GM19025 (cell line): Measurements from ENCODE around the gene OGG1.
A peak's percentile ranks its signal among the peaks of the same experiment; 100 is the strongest.

ENCODE experiments used
- ATAC-seq: cut with Tn5 transposase; IDR thresholded peaks from one replicate; pipeline ENCODE4 v1.9.1; 2021; ENCODE audit warnings: mild to moderate bottlenecking, low read depth, moderate library complexity; ENCODE audit not compliant: unreplicated experiment

OGG1 gene

DNA sequence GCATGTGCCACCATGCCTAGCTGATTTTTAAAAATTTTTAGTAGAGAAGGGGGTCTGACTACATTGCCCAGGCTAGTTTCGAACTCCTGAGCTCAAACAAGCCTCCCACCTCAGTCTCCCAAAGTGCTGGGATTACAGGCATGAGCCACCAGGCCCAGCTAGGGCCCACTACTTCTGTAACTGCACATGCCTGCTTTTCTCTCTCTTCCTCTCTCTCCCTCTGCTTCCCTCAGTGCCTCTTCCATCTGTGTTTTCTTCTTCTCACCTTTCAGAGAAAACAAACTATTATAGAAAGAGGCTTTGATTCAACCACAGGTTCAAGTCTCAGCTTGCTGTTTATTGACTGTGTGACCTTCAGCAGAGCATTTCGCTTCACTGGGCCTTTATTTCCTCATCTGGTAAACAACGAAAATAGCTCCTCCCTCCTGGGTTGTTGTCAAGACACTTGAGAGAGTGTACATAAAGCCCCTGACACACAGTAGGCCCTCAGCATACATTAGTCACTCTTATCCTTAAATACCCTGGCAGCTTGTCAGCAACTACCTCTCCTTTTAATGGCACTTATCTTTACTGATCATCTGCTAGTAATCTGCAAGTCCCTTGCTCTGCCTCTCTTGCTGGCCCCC lies 32.3 kb downstream of the OGG1 start:
- ATAC-seq = no peak

GRCh38 chr3:9782770-9783169 lies 33.0 kb downstream of the OGG1 start:
- ATAC-seq = no peak

GRCh38 chr3:9783954-9784353 lies 34.2 kb downstream of the OGG1 start:
- ATAC-seq = no peak

GRCh38 chr3:9784965-9785364 lies 35.2 kb downstream of the OGG1 start:
- no peak for ATAC-seq

DNA sequence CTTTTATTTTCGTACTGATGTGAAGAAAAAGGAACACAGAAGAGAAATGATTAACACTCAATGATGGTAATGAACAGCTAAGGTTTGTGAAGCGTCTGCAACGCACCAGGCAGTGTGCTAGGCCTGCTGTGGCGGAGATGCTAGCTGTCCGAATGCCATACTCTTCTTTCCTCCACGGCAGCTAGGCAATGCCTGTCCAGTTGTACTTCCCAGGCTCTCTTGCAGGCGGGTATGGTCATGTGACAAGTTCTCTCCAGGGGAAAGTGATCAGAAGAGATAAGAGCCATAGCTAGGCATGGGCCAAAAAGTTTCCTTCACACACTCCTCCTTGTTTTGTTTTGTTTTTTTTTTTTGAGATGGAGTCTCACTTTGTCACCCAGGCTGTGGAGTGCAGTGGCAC lies 35.9 kb downstream of the OGG1 start:
- no peak for ATAC-seq

DNA sequence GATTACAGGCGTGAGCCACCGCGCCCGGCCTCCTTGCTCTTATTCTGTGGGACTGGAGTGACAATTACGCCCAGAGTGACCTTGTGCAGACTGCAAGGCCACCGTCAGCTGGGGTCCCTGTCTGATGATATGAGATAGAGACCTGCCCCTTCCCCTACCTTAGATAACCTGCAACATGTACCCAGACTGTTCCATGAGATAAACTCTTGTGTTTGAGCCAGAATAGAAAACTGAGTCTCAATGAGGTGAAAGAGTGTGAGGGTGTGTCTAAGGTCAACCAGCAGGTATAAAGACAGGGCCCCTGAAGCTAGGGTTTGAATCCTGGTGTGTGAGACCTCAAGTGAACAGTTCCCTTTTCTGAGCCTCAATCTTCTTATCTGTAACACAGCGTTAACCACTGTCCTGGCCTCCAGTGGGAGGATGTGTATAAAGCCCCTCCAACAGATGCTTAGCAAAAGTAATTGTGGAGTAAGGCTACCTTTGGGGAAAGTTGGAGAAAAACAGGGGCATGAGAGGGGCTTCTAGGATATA lies 36.5 kb downstream of the OGG1 start:
- no peak for ATAC-seq

GRCh38 chr3:9786825-9787669 lies 37.3 kb downstream of the OGG1 start:
- no peak for ATAC-seq

- no peak for ATAC-seq
Measured at GRCh38 chr3:9787714-9788113, 38.0 kb downstream of the OGG1 start.

GRCh38 chr3:9791127-9791526 lies 41.4 kb downstream of the OGG1 start:
- no peak for ATAC-seq

DNA sequence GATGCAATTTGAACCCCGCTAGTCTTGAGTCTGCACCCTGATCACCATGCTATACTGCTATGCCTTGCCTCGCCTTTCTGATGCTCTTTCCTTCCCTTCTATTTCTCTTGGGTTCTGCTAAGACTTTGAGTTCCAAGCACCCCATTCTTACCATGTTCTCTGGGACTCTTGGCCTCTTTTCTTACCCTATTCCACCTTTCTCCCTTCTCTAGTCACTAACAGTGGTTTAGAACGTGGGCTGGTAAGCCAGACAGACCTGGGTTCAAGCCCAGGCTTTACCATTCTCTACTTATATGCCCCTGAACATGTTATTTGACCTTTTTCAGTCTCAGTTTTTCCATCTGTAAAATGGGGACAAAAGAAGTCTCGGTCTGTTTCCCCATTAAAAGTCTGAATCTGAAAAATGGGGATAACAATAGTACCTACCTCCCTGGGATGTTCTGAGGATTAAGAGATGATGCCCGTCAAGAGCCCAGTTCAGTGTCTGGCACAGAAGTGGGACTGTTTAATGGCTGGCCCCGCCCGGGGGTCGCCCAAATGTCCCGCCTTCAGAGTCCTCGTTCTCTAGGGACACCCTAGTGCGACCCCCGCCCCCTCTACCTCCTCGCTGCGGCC lies 42.1 kb downstream of the OGG1 start:
- ATAC-seq = no peak

DNA sequence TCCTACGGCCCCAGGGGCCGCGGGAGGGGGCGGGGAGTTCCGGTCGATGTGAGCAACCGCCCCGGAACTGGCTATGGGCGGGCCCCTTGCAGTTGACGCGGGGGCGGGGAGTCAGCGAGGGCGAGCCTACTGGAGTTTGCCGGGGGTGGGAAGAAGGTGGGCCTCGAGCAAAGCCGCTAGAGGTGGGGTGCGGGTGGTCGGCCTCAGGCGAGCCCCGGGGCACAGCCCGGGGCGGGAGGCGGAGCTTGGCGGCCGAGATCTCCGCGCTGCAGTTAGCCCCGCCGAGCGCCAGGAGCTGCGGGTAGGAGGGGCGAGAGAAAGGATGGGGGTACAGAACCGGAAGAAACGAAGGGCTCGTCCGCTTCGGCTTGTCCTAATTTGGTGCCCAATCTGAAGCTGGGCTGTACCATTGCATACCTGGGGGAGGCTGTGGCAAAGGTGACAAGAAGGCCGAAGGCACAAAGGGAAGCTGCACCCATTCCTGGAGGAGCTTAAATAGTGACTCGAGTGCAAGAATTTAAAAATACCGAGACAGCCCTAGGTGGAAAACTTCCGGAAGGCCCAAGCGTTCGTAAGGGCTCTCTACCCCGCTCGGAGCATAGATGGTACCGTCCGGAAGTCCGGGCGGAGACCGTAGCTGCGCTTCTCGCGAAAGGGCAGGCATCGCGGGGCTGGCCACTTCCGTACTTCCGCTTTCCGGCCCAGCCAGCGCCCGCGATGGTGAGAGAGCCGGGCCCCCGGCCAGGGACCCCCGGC lies 42.8 kb downstream of the OGG1 start, which contains the start of the genes ARPC4 and TADA3:
Gene ARPC4 (plus strand): TSS at position 678 of the 756 bp plus-strand sequence. CDS start 40 bp downstream, at position 718.
Gene TADA3 (minus strand): TSS at position 69 of the 756 bp plus-strand sequence. CDS start 1,007 bp downstream, outside the sequence.
- peak; percentile 78 for ATAC-seq

GRCh38 chr3:9793161-9793781 lies 43.5 kb downstream of the OGG1 start:
- ATAC-seq = no peak

GRCh38 chr3:9794400-9794799 lies 44.6 kb downstream of the OGG1 start:
- ATAC-seq = no peak

GRCh38 chr3:9795207-9795606 lies 45.5 kb downstream of the OGG1 start:
- ATAC-seq = no peak

DNA sequence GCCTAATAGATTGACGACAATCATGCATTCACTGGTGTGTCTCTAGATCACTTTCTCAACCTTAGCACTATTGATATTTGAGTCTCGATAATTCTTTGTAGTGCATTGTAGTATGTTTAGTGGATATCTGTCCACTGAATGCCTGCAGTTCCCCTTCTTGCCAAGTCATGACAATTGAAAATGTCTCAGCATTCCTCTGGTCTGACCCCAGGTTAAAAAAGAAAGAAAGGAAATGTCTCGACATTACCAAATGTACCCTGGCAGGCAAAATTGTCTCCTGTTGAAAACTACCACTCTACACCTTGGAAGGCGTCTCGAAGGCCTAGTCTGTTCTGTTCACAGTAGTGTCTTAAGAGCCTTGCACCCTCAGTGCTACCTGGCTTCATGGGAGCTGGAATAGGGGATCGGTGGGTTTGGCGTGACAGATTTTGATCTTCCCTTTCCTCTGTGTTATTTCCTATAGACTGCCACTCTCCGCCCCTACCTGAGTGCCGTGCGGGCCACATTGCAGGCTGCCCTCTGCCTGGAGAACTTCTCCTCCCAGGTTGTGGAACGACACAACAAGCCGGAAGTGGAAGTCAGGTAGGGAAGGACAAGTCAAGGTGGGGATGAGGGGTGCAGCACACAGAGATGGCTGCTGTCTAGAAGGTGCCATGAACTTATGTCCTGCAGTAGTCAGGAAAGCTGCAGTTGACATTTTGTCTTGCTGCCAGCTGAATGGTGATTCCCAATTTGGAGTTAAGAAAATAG lies 47.6 kb downstream of the OGG1 start:
- ATAC-seq = no peak

DNA sequence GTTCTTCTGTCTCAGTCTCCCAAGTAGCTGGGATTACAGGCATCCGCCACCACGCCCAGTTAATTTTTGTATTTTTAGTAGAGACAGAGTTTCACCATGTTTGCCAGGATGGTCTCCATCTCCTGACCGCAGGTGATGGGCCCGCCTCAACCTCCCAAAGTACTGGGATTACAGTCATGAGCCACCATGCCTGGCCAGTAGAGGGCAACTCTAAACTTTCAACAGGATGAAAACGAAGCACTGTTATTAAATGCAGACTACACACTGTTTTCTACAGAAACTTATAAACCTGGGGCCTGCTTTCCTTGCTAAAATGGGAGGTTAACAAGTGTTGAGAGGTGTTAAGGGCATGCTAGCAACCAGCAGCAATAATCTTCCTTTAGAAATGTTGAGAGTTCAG lies 50.8 kb downstream of the OGG1 start:
- ATAC-seq = no peak

DNA sequence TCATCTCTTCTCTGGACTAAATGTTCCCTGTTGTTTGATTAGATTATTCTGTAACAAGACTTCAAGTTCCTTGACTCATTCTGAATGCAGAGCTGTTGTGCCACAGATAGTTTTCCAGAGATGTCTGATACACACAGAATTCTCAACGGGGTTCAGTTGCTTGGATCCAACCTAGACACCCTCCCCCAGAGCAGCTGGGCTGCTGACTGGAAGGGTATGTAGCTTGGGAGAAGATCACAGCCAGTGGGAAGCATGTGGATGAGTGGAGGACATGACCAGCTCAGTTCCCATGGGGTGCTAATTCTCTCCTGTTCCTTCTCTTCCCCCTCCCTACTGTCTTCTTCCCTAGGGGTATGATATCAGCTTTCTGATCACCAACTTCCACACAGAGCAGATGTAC lies 53.7 kb downstream of the OGG1 start:
- no peak for ATAC-seq

- ATAC-seq = no peak
Measured at GRCh38 chr3:9804996-9805395, 55.2 kb downstream of the OGG1 start.

GRCh38 chr3:9806137-9806536 lies 56.4 kb downstream of the OGG1 start:
- ATAC-seq = no peak
